Kidney epithelial cell (primary cell): Measurements from ENCODE around the gene IQSEC2. TPM values are rescaled to one million over a fixed set of nuclear protein-coding genes. Genes with fewer than 3 reads are reported as not detected.
A peak's percentile ranks its signal among the peaks of the same experiment; 100 is the strongest.

ENCODE experiments used
- DNase-seq: peaks from one replicate; pipeline ENCODE4 v3.0.0-alpha.2; 2010; ENCODE audit warnings: low read depth
- H3K27me3 ChIP-seq: 2 replicates; pipeline ENCODE4 v1.6.0; 2011; ENCODE audit warnings: low read length; ENCODE audit not compliant: control insufficient read depth, insufficient read depth
- H3K36me3 ChIP-seq: 2 replicates; pipeline ENCODE4 v1.5.1; 2011; ENCODE audit warnings: low read length; ENCODE audit not compliant: control insufficient read depth, insufficient read depth
- H3K4me3 ChIP-seq: 2 replicates; pipeline ENCODE4 v1.5.1; 2011; ENCODE audit warnings: low read depth, mild to moderate bottlenecking, control low read depth, low read length
- CTCF ChIP-seq: IDR thresholded peaks from 2 replicates; pipeline ENCODE4 v1.5.1; 2011; ENCODE audit warnings: mild to moderate bottlenecking, moderate library complexity, low read length, control low read depth, inconsistent platforms; ENCODE audit not compliant: insufficient read depth, poor library complexity, severe bottlenecking
- total RNA-seq: library from RNA; depleted of rRNA; stranded (reverse); fragments of >200 nt; gene quantifications from 2 replicates; pipeline ENCODE4 v1.2.3, GENCODE V29; 2015

Gene IQSEC2
- total RNA-seq, 1 donor from 2014 or later = 7.2 TPM

GRCh38 chrX:53316860-53317237 lies 35.5 kb upstream of the IQSEC2 start:
- H3K27me3 ChIP-seq = peaks cover 47% of the 10 kb centered on the region
- no peak for TF ChIP-seq CTCF
- H3K4me3 ChIP-seq = no peak overlapping the region
- DNase-seq = no peak
- no peaks in the 10 kb centered on the region for H3K36me3 ChIP-seq

GRCh38 chrX:53316111-53316859 lies 34.9 kb upstream of the IQSEC2 start:
- H3K4me3 ChIP-seq = no peak overlapping the region
- peaks cover 42% of the 10 kb centered on the region for H3K27me3 ChIP-seq
- DNase-seq = no peak
- H3K36me3 ChIP-seq = no peaks in the 10 kb centered on the region
- no peak for TF ChIP-seq CTCF

- Histone ChIP-seq H3K27me3 (peaks cover 19% of the 10 kb centered on the region), H3K36me3 (no peaks in the 10 kb centered on the region)
- DNase-seq = no peak
Observed at GRCh38 chrX:53313728-53314105, 32.3 kb upstream of the IQSEC2 start.

GRCh38 chrX:53312946-53313727 lies 31.8 kb upstream of the IQSEC2 start:
- TF ChIP-seq CTCF = peak; percentile 72
- peaks cover 13% of the 10 kb centered on the region for H3K27me3 ChIP-seq
- no peaks in the 10 kb centered on the region for H3K36me3 ChIP-seq
- DNase-seq = peak; percentile 9
- H3K4me3 ChIP-seq = no peak overlapping the region

More at GRCh38 chrX:53313728-53314105, 32.3 kb upstream of the IQSEC2 start:
- TF ChIP-seq CTCF = no peak
- H3K4me3 ChIP-seq = no peak overlapping the region

GRCh38 chrX:53309837-53310236 lies 28.5 kb upstream of the IQSEC2 start:
- Histone ChIP-seq H3K4me3 (no peak overlapping the region), H3K27me3 (peaks cover 2% of the 10 kb centered on the region), H3K36me3 (no peaks in the 10 kb centered on the region)
- TF ChIP-seq CTCF = no peak
- DNase-seq = no peak
